Neural cell (in vitro differentiated cells): ENCODE data around the gene MPHOSPH8.

Source experiments
- TAF1 ChIP-seq: IDR thresholded peaks from 2 replicates; pipeline ENCODE4 v1.6.1; 2012; ENCODE audit warnings: low read depth
- TF ChIP-seq, protein P1 (sequence below): fragments of 450-650 bp; IDR thresholded peaks from 2 replicates; pipeline ENCODE4 v1.5.1; 2014; ENCODE audit warnings: antibody characterized with exemption, mild to moderate bottlenecking, moderate library complexity; ENCODE audit not compliant: poor library complexity, severe bottlenecking
- TF ChIP-seq, protein P2 (sequence below): IDR thresholded peaks from 2 replicates; pipeline ENCODE4 v1.6.1; 2012; ENCODE audit warnings: borderline replicate concordance

DNA sequence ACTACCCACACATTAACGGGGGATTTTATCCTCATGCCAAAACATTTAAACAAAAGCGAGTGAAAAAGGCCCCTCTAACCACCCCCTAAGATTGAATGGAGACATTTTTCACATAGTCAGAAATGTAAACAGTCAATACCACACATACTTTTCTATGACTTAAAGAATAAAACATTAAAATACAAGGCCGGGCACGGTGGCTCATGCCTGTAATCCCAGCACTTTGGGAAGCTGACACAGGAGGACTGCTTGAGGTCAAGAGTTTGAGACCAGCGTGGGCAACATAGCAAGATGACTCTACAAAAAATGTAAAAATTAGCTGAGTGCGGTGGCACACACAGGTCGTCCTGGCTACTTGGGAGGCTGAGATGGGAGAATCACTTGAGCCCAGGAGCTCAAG is 47.3 kb downstream of the MPHOSPH8 start:
- TF ChIP-seq, protein P1, sequence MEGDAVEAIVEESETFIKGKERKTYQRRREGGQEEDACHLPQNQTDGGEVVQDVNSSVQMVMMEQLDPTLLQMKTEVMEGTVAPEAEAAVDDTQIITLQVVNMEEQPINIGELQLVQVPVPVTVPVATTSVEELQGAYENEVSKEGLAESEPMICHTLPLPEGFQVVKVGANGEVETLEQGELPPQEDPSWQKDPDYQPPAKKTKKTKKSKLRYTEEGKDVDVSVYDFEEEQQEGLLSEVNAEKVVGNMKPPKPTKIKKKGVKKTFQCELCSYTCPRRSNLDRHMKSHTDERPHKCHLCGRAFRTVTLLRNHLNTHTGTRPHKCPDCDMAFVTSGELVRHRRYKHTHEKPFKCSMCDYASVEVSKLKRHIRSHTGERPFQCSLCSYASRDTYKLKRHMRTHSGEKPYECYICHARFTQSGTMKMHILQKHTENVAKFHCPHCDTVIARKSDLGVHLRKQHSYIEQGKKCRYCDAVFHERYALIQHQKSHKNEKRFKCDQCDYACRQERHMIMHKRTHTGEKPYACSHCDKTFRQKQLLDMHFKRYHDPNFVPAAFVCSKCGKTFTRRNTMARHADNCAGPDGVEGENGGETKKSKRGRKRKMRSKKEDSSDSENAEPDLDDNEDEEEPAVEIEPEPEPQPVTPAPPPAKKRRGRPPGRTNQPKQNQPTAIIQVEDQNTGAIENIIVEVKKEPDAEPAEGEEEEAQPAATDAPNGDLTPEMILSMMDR, result no peak
- TF ChIP-seq TAF1, result no peak
- TF ChIP-seq, protein P2, sequence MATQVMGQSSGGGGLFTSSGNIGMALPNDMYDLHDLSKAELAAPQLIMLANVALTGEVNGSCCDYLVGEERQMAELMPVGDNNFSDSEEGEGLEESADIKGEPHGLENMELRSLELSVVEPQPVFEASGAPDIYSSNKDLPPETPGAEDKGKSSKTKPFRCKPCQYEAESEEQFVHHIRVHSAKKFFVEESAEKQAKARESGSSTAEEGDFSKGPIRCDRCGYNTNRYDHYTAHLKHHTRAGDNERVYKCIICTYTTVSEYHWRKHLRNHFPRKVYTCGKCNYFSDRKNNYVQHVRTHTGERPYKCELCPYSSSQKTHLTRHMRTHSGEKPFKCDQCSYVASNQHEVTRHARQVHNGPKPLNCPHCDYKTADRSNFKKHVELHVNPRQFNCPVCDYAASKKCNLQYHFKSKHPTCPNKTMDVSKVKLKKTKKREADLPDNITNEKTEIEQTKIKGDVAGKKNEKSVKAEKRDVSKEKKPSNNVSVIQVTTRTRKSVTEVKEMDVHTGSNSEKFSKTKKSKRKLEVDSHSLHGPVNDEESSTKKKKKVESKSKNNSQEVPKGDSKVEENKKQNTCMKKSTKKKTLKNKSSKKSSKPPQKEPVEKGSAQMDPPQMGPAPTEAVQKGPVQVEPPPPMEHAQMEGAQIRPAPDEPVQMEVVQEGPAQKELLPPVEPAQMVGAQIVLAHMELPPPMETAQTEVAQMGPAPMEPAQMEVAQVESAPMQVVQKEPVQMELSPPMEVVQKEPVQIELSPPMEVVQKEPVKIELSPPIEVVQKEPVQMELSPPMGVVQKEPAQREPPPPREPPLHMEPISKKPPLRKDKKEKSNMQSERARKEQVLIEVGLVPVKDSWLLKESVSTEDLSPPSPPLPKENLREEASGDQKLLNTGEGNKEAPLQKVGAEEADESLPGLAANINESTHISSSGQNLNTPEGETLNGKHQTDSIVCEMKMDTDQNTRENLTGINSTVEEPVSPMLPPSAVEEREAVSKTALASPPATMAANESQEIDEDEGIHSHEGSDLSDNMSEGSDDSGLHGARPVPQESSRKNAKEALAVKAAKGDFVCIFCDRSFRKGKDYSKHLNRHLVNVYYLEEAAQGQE, result no peak
